NCI-H69 (cell line): ENCODE results near the gene PSTPIP1.

ENCODE experiments used
- DNase-seq: peaks from one replicate; lab custom pipeline; 2025; lab: John Stamatoyannopoulos, UW

Gene PSTPIP1

GRCh38 chr15:77042955-77043920 is 48.3 kb downstream of the PSTPIP1 start:
- no peak for DNase-seq

GRCh38 chr15:77044228-77045042 is 49.5 kb downstream of the PSTPIP1 start:
- no peak for DNase-seq

GRCh38 chr15:77045985-77046384 is 51.1 kb downstream of the PSTPIP1 start:
- no peak for DNase-seq

GRCh38 chr15:77046704-77047412 is 51.9 kb downstream of the PSTPIP1 start:
- no peak for DNase-seq

GRCh38 chr15:77048135-77048876 is 53.4 kb downstream of the PSTPIP1 start:
- DNase-seq: no peak

- no peak for DNase-seq
Measured at GRCh38 chr15:77052556-77052955, 57.6 kb downstream of the PSTPIP1 start.

- no peak for DNase-seq
Measured at GRCh38 chr15:77053709-77054108, 58.8 kb downstream of the PSTPIP1 start.

GRCh38 chr15:77057072-77057471 is 62.1 kb downstream of the PSTPIP1 start:
- no peak for DNase-seq

- no peak for DNase-seq
Measured at GRCh38 chr15:77057685-77058084, 62.8 kb downstream of the PSTPIP1 start.

- no peak for DNase-seq
Measured at GRCh38 chr15:77058468-77058867, 63.5 kb downstream of the PSTPIP1 start.

- no peak for DNase-seq
Measured at GRCh38 chr15:77059786-77060361, 64.9 kb downstream of the PSTPIP1 start.

GRCh38 chr15:77060546-77060945 is 65.6 kb downstream of the PSTPIP1 start:
- no peak for DNase-seq

GRCh38 chr15:77063249-77063648 is 68.3 kb downstream of the PSTPIP1 start:
- no peak for DNase-seq

- DNase-seq: no peak
Measured at GRCh38 chr15:77064063-77064462, 69.1 kb downstream of the PSTPIP1 start.

GRCh38 chr15:77064539-77065308 is 69.8 kb downstream of the PSTPIP1 start:
- DNase-seq: no peak

- peak; percentile 74 for DNase-seq
Measured at GRCh38 chr15:77066971-77067690, 72.2 kb downstream of the PSTPIP1 start.

- peak; percentile 7 for DNase-seq
Measured at GRCh38 chr15:77067691-77068367, 72.9 kb downstream of the PSTPIP1 start.

- DNase-seq: no peak
Measured at GRCh38 chr15:77068633-77069032, 73.7 kb downstream of the PSTPIP1 start.

- DNase-seq: peak; percentile 13
Measured at GRCh38 chr15:77069521-77070121, 74.7 kb downstream of the PSTPIP1 start.
